Right renal cortex interstitium (tissue), 3 donors: ENCODE results near the gene ERC2. TPM values are rescaled to one million over a fixed set of nuclear protein-coding genes. Genes with fewer than 3 reads are reported as not detected.
A peak's percentile ranks its signal among the peaks of the same experiment; 100 is the strongest.

ENCODE experiments used
- DNase-seq, 3 donors: peaks; one replicate each; pipeline ENCODE4 v3.0.0-alpha.2; 2013; ENCODE audit warnings: low read depth in 3 of 3, low spot score in 2 of 3
- polyA plus RNA-seq, 3 donors: library from polyadenylated mRNA; unstranded; fragments of 120-200 nt; gene quantifications; one replicate each; pipeline ENCODE4 v1.2.1, GENCODE V29; 2013; ENCODE audit not compliant: insufficient read length in 3 of 3

ERC2 gene
- polyA plus RNA-seq, 3 donors = 3.5 to 4.0 (median 3.7) TPM

DNA sequence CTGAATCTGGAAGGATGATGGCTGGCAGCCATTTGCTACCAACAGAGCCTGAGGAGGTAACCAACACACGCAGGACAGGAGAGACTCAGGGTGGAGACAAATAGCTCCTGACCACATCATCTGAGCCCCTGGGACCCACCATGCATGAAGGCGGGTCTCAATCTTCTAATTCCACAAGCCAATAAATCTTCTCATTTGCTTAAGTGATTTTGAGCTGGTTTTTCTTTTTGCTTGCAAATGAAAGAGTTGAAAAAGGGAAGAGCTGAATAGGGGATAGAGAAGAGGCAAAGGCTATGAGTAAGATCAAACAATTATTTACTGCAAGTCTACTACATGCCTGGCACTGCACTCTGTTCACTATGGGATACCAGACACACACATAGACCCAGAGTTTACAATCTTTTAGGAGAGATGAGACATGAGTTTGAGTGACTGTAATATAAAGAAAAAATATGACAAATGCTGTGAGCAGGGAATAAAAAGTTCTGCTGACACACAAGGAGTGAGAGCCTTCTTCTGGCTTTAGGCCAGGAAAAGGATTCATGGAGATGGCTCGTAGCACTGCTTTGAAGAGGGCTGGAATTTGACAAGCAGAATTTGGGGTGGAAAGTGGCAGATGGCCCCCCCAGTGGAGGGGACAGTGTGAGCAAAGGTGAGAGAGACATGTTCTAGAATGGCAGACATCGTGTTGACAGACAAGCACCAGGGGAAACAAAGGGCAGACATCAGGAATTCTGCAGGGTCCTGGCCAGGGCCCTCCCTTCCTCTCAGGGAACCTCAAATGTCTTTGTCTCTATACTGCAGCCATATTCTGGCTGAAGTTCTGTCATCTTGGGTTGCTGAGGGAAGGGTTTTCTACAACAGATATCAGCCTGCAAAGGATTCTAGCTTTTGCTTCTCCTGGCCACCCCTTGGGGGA, 911.4 kb downstream of the ERC2 start:
- DNase-seq = no peak

DNA sequence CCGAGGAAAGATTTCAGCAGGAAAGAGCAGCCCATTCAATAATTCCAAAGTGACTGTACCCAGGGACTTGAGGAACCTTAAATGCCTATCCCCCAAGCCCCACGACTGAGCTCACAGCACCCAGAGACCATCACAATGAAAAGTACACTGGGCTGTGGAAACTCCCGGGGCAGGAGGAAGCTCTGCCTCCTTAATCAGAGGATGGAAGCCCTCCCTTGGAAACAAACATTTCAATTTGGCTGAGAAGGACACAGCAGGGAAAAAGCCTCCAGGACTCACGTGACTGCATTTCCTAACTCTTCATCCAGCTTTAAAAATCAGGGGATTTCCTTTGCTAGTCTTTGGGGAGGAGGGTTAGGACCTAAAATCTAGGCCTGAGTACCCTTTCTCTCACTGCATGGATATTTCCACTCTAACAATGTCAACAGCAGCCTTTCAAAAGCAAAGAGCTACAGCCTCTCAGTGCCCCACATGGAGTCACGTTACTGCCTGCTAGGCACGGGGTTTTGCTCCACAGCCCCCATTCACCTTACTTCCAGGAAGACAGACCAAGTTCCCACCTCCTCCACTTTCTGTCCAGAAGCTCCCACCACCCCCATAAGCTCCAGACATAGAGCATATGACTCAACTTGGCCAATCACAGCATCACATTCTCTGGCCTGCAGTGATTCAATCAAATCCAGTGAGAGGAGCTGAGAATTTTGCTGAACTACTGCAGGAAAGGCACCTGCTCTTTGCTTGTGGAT, 912.2 kb downstream of the ERC2 start:
- no peak for DNase-seq

DNA sequence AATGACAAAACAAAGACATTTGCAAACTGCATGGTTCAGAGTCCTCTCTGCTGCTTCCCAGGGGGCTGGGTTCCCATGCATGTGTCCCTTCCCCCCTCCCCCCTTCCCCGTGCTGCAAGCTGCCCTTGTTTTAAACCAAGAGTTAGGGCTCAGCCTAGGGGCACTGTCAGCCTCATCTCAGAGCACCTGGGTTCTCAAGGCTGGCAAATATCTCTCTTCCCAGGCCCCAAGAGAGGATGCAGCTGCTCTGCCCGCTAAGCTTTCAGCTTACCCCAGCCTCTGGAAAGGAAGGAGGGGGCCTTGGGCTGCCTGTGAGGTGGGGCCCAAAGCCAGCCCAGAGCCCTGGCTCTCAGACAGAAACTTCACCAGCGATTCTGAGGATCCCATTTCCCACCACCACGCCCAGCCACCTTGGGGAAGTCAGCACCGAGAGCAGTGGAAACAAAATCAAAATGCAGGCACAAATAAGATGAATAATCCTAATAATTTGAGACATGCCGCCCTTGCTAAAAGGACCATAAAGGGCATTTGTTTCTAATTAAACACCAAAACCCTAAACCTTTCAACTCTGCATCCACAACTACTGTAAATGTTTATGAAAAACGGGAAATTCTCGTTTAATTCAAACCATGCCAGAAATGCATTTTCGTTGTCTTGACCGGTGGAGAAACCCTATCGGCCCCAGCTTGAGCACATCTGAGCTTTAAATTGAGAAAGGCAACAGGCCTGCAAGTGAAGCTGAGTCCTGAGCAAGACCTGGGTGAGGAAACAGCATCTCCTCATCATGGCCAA, 913.4 kb downstream of the ERC2 start:
- DNase-seq = no peak

DNA sequence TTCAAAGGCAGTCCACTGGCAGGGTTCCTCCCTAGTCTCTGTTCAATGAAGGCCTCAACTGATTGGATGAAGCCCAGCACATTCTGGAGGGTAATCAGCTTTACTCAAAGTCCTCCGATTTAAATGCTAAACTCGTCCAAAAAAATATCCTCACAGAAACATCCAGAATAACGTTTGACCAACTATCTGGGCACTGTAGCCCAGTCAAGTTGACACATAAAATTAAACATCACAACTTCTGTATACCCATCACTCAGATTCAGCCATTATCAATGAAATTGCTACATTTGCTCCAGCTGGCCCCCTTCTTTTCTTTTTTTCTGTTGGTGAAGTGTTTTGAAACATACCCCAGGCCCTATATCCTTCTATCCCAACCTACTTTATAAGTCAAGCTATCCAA, 916.6 kb downstream of the ERC2 start:
- no peak for DNase-seq

DNA sequence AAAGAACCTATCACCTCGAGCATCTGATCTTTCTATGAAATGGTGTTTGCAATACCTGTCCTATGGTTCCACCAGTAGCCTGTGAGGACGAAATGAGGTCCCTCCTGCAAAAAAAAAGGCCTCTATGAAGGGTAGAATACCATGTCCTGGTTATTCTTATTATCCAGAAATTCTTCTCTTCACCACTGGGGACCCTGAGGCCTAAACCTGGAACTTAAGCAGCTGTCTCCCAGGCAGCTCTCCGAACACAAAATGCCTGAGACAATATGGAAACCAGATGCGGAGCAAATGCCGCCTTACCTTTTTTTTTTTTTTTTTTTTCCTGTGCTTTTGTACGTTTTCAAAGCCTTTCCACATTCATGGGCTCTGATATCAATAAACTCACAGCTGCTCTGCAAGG, 919.1 kb downstream of the ERC2 start:
- no peak for DNase-seq

DNA sequence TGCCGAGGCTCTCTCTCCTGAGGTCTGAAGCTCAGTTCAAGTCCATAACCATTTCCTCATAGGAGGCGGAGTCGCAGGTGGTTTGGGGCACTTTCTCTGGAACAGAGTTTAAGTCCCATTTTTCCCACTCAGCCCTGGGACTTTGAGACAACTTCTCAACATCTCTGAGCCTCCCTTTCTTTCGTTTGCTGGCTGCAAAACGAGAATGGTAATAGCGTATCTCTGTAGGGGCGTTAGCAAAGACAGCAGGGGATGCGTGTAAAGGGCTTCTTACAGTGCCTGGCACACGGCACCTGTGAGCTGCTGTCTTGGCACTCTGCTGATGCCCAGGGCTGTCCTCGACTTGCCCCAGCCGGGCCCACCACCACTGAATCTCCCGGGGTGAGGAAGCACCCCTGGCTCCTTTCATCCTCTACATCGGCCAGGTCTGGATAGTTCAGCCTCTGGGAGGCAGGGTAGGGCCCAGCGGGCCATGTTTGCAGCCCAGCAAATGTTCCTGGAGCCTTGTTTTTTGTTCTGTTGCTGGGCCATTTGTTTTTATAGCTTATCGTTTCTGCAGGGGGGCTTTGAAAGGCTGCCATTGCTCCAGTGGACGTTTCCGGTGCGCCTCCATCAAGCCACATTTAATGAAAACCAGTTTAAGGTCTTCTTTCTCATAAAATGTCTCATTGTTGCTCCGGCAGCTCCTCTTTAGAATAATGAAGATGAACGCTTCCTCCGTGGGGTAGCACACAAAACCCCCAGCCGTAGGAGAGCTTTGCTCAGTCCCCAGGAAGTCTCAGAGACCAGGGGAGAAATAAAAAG, 921.2 kb downstream of the ERC2 start:
- no peak for DNase-seq

DNA sequence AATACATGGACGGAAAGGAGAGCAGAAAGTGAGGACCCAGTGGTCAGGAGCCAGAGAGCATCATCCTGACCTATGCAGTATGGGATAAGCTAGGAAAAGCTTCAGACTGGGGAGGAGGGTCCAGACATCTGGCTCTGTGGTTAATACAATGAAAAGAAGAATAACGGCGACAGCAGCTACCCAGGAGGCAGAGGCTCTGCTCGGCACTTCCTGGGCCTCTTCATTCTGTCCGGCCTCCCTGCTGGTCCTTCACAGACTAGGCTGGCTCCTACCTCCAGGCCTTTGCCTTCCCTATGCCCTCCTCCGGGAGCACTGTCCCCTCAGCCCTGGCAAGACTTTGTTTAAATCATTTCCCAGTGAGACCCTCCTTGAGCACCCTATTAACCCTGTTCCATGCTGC, 922.3 kb downstream of the ERC2 start:
- DNase-seq = no peak

DNA sequence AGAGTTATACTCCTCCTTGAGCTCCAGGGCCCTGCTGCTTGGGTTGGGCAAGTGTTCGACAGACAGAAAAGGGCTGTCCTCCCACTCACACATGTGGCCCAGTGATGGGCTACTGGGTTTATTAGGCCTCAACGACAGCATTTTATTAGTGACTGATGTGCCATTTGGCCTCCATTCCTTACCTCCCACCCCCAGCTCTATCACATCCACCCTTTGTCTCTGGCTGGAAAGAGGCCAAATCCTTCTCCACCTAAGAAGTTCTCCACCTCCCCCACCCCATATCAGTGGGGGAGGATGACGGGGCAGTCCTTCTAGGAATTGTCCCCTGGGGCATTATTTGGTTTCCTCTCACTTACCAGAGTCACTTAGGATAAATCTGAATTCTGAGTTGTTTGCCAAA, 924.0 kb downstream of the ERC2 start:
- no peak for DNase-seq

DNA sequence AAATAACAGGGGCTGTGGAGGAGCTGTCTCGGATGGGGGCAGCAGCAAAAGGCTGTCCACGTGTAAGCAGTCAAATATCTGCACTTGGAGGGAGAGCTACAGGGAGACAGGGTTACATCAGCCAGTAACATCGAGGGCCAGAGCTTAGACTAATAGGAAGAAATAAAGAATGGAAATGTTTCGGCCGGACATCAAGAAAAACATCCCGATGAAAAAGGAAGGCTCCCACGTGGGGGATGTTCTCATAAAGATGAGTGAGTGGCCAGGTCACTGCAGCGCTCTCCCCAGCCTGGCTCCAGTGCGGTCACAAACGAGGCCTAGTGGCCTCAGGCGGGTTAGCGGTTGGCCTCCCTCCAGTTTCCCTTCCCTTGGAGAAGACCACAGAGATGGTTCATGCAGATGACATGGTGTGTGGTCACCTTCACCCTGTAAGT, 925.1 kb downstream of the ERC2 start:
- DNase-seq = peak in 1 of 3 donors; percentile 60

DNA sequence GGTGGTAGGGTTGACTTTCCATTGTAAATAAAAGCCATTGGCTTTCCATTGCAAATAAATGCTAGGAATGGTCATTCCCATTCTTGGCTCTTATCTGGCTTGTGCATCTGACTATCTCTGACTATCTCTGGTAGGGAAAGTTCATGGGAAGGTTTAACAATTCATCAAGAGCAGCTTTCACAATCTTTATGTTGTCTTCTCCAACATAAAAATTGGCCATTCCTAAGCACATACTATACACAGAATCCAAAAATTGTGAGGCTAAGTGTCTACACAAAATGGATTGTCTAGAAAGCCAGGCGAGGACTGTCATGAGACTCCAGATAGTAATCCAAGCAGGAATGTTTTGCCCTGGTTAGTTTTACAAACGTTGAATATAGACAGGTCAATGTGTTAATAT, 926.8 kb downstream of the ERC2 start:
- no peak for DNase-seq

DNA sequence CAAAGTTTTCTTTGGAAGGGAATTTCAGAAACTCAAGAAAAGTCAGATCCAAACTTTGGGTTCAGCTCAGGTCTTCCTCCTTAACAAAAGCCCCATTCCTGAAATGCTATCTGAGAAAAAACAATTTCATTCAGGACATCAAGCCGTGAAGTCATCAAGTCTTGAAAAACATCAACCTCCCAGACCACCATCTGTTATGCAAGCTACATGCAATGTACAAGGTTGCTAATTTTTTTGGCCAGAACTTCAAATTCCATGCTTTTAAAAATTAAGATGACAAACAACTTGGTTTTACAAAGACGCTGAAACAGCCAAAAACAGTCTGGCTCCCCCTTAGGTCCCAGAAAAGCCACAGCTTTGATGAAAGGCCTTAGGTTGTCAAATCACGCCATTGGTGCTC, 927.3 kb downstream of the ERC2 start:
- no peak for DNase-seq

DNA sequence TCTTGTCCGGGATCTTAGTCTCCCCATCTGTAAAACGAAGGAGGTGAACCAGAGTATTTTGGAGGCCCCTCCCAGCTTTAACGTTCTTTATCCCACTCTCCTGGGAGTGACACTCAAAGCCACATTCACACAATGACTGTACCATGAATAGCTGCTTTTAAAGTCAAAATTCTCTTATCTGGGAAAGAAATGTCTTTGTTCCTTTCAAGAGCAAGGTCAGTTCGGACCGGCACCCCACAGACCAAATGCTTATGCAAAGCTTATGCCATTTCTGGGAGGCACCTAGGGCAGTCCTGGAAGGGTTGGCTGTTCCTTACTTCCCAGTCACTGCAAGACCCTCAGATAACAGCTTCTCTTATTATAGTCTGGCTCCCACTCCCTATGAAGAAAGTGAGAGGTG, 927.7 kb downstream of the ERC2 start:
- DNase-seq = no peak

DNA sequence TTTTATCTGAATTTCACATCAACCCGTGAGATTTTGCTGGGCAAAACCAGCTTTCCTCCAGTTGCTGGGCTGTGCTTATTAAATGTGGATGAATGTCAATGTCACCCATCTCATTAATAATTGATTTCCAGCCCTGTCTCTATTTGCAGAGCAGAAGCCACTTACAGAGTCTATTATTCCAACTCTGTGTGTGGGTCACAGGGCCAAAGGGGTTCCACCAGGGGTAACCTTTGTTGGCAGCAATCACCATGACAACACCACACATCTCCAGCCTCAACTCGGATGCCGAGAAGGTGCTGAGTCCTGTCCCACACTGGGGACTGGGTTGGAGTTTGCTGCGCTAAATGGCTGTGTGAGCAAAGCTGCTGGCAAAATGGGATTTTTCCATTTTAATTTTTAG, 930.1 kb downstream of the ERC2 start:
- no peak for DNase-seq

DNA sequence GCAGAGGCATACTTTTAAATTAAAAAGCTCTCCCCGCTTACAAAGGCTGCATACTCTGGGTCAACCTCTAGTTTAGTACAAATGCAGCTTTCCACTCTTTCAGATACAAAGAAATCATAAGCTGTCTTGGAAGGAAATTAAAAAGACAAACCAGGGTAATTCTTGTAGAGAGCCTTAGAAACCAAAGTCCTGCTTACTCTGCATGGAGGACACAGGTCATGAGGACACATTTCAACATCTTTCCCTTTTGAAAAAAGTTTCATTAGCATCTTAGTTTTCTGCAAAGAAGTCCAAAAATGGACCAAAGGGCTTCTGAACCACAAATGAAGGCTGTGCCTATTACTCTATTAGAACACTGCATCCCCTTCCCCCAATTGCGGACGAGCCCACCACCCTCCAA, 930.7 kb downstream of the ERC2 start:
- DNase-seq = no peak

DNA sequence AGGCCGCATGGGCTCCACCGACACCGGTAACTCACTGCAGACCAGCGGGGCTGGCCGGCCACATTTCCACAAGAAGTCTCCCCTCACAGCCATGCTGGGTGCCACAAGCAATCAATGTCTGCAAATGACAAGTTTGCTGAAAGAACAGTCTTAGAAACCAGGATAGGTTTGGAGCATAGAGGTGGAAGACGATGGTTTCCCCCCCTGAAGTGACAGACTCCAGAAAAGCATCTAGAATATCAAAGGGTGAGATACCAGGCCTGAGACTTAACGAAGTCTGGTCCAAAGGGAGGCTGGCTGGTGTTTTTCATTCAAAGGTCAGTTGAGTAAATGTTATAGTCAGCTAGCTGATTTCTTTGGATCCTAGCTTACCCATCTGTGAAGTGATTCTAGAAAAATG, 931.1 kb downstream of the ERC2 start:
- DNase-seq = no peak

DNA sequence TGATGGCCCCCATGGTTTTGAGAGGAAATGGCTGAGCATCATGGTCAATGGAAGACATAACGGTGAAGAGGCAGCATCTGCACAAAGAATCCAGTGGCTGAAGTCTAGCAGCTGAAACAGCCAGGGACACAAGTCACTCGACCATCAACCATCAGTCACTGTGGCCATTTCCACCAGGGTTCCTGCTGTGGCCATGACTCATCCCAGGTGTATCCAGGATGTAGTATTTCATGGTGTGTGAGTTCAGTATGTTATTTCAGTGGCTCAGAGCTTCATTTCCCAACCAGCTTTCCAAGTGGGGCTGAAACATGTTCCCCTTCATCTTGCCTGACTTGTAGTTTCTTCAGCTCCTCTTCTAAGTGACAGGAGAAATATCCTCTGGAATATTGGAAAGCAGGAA, 933.4 kb downstream of the ERC2 start:
- DNase-seq = no peak

DNA sequence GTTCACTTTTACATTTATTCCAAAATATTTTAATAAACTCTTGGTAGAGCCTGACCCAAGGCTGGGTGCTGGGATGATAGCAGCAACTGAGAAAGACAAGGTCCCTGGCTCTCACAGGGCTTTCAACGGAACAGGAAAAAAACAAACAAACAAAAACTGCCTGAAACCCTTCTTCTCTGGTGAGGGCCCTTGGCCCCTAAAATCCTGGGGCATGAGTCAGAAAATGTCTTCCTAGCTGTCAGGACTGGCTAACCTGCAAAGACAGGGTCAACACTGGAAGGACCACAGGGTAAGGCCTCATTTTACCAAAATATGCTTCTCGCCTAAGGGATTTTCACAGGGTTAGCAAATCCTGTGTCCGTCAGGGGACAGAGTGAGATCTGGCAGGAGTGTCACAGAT, 935.5 kb downstream of the ERC2 start:
- DNase-seq = no peak

DNA sequence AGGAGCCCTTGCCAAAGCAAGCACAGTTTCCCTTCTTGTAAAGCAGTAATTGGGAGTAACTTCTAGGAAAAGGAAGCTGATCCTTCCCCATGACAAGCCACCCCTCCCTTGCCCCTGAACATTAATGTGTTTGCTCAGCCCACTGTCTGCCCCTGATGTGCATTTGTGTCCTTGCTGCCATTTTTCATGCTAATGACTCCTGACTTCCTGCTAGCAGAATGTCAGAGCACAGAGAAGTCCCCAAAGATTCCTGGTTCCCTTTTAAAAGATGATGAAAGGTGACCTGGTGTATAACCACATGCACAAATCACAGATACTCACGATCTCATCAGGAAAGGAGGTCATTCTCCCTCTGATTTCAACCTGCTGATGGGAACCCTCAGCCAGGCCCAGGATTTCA, 936.9 kb downstream of the ERC2 start:
- DNase-seq = no peak

DNA sequence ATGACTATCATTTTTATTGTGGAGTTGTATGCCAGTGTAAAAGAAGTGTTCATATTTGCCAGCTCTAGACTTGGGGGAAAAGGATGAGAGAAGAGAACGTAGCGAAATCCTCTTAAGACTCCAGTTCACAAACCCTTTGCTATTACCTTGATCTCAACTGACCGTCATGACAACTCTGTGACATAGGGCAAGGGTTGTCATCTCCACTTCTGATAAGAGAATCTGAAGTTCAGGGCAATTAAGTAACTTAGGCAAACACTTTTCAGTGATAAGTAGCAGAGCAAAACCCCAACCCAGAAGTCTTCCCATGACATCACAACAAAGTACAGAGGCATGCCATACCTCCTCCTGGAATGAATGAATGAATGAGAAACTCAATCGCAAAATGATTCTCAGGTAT, 940.9 kb downstream of the ERC2 start:
- no peak for DNase-seq

DNA sequence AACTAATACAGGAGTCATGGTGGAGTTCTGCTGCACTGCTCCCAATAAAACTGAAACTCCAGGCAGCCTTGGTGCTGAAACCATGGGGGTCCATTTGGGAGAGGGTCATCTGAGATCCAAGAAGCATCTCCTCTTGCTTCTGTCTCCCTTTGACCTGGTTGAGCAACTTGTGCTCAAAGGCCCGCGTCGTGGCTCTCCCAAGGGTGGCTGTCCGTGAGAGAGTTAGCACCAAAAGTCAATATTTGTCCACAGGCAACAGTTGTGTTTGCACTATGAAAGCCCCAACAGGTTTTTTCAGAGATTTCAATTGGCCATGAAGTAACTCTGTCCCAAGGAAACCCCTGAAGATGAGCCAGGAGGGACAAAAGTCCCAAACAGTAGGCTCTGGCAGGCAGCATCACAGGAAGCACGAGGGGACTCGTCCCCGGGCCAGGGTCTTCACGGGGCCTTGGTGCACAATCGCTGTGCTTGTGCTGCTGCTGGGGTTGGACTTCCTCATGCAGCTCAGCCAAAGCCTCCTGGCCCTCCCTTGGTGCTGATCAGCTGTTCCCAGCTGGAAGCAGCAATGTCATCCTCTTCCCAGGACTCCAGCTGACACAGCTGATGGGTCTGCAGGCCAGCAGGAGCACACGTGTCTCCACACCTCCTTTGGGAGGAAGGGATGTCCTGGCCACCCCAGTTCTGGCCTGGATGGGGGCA, 941.8 kb downstream of the ERC2 start:
- DNase-seq = no peak
